CD4-positive, alpha-beta T cell (primary cell): ENCODE measurements around the gene LOXL1. TPM values are rescaled to one million over a fixed set of nuclear protein-coding genes. Genes with fewer than 3 reads are reported as not detected.

Experiments
- ATAC-seq: fragments of 200-7000 bp; cut with Tn5 transposase; one replicate; pipeline ENCODE4 v1.10.0; 2022; ENCODE audit warnings: mild to moderate bottlenecking; ENCODE audit not compliant: poor library complexity
- CTCF ChIA-PET: fragments of 350-600 bp; sonication (Branson Sonifier 250); formaldehyde crosslinking; loops from one replicate; lab custom pipeline; 2021; ENCODE audit warnings: antibody characterized with exemption, inconsistent platforms; lab: Charles Lee
- POLR2A ChIA-PET: fragments of 350-600 bp; sonication (Branson Sonifier 250); formaldehyde crosslinking; loops from one replicate; lab custom pipeline; 2021; ENCODE audit warnings: antibody characterized with exemption, inconsistent platforms; lab: Charles Lee
- DNase-seq, 14 experiments: peaks; one replicate each; pipeline ENCODE4 v3.0.0-alpha.2; 2013 to 2020; ENCODE audit warnings: mixed read lengths in 2 of 14
- H3K27ac ChIP-seq, 2 donors: one replicate each; pipeline versions ENCODE4 v1.5.1 to v1.7.0; 2013; ENCODE audit warnings: low read length in 2 of 2, low read depth in 1 of 2, mild to moderate bottlenecking in 1 of 2
- H3K27me3 ChIP-seq, 2 experiments: 1 replicate in 1 of 2; 2 replicates in 1 of 2; pipeline versions ENCODE4 v1.6.1 to v1.7.0; 2013; ENCODE audit warnings: low read length in 2 of 2, control low read depth in 1 of 2, mild to moderate bottlenecking in 1 of 2, moderate library complexity in 1 of 2; ENCODE audit not compliant: insufficient read depth in 2 of 2, control insufficient read depth in 1 of 2
- H3K36me3 ChIP-seq: one replicate; pipeline ENCODE4 v1.6.1; 2013; ENCODE audit warnings: low read length, control low read depth; ENCODE audit not compliant: insufficient read depth
- H3K4me1 ChIP-seq: one replicate; pipeline ENCODE4 v1.6.1; 2013; ENCODE audit warnings: low read length, control low read depth; ENCODE audit not compliant: insufficient read depth
- H3K4me3 ChIP-seq: one replicate; pipeline ENCODE4 v1.5.1; 2013; ENCODE audit warnings: mild to moderate bottlenecking, low read length, moderate library complexity
- H3K9me3 ChIP-seq, 2 experiments: 1 replicate in 1 of 2; 2 replicates in 1 of 2; pipeline versions ENCODE4 v1.6.1 to v1.7.0; 2013; ENCODE audit warnings: low read length in 2 of 2, mild to moderate bottlenecking in 2 of 2, control low read depth in 1 of 2, moderate library complexity in 1 of 2; ENCODE audit not compliant: control insufficient read depth in 1 of 2, insufficient read depth in 1 of 2
- H3K27ac Mint-ChIP-seq: one replicate; pipeline ENCODE4 v1.8.0; 2020; ENCODE audit warnings: mixed read lengths
- H3K27me3 Mint-ChIP-seq: one replicate; pipeline ENCODE4 v1.8.0; 2021; ENCODE audit warnings: mixed read lengths
- H3K36me3 Mint-ChIP-seq: one replicate; pipeline ENCODE4 v1.8.0; 2021; ENCODE audit warnings: low read depth, mixed read lengths
- H3K4me1 Mint-ChIP-seq: one replicate; pipeline ENCODE4 v1.8.0; 2021; ENCODE audit warnings: low read depth, mixed read lengths
- H3K4me3 Mint-ChIP-seq: one replicate; pipeline ENCODE4 v1.8.0; 2020; ENCODE audit warnings: mild to moderate bottlenecking, mixed read lengths
- H3K9me3 Mint-ChIP-seq: one replicate; pipeline ENCODE4 v1.8.0; 2020; ENCODE audit warnings: mixed read lengths
- intact Hi-C, 2 experiments: fragments of 100-400 bp; cut with DNase I in 1 of 2; cut with micrococcal nuclease in 1 of 2; formaldehyde crosslinking; loops; one replicate each; pipeline versions ENCODE4 v1.15.1 to v1.9.0; 2023 to 2025; cut with DNase I, micrococcal nuclease
- total RNA-seq, 174 experiments: library from RNA in 2 of 174; stranded (reverse) in 2 of 174; gene quantifications; one replicate each; pipeline ENCODE4 v1.2.3 and lab custom pipeline; 2021 to 2026
- TF ChIP-seq, protein P1 (sequence below): fragments of 200-600 bp; IDR thresholded peaks from one replicate; pipeline ENCODE4 v1.8.0; 2022; ENCODE audit warnings: antibody characterized with exemption, mild to moderate bottlenecking

The LOXL1 gene
- total RNA-seq, 2 experiments from 2014 or later = 3.0 to 3.5 TPM

DNA sequence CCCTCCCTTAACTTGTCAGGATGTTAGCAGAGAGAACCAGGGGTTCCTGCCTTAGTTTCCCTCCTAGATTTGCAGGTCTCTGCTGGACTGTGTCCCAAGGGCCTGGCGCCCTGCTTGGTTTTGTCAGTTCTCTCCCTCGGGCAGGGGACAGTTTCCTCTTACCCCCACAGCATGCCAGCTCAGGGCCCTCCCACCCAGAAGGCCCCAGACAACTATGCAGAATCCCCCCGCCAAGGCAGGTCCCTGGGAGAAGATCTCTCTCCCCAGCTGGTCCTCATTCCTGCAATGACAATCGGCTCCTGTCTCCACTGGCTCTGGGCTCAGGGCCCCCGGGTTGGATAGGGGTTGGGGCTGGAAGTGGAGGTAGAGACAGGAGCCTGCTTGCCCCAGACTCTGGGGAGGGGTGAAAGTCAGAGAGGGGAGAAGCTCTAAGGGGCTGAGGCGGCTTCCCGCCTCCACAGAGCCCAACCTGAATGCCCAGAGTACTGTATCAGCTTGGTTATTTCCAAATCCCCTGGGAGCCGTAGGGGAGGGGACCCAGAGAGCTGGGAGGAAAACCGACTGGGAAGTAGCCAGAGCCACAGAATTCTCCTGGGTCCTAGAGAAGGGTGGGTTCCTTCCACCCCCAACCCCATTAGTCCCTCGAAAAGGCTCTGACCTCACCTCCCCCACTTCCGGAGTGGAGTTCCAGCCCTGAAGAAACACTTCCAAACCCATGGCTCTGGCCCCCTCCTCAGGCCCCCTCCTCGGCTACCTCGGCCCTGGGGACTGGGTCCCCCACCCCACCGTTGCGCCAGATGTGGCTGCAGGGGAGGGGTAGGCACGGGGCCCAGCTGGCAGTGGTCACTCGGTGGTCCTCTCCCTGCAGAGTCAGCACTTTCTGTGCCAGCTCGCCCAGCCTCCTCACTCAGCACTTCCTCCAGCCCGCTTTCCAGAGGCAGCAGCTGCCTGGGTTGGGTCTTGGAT is 3.8 kb upstream of the LOXL1 start:
- Histone ChIP-seq H3K9me3 (peaks cover 0 to 7% of the 10 kb centered on the region in 2 experiments), H3K27me3 (no peaks in the 10 kb centered on the region), H3K4me3 (no peak overlapping the region), H3K36me3 (peaks cover 5% of the 10 kb centered on the region), H3K27ac (peak overlapping the region in 1 of 2 donors; percentile 34), H3K4me1 (peaks cover 76% of the 10 kb centered on the region)
- DNase-seq = no peak
- TF ChIP-seq, protein P1, sequence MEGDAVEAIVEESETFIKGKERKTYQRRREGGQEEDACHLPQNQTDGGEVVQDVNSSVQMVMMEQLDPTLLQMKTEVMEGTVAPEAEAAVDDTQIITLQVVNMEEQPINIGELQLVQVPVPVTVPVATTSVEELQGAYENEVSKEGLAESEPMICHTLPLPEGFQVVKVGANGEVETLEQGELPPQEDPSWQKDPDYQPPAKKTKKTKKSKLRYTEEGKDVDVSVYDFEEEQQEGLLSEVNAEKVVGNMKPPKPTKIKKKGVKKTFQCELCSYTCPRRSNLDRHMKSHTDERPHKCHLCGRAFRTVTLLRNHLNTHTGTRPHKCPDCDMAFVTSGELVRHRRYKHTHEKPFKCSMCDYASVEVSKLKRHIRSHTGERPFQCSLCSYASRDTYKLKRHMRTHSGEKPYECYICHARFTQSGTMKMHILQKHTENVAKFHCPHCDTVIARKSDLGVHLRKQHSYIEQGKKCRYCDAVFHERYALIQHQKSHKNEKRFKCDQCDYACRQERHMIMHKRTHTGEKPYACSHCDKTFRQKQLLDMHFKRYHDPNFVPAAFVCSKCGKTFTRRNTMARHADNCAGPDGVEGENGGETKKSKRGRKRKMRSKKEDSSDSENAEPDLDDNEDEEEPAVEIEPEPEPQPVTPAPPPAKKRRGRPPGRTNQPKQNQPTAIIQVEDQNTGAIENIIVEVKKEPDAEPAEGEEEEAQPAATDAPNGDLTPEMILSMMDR = no peak
- H3K9me3 Mint-ChIP-seq = no peaks in the 10 kb centered on the region
- H3K4me1 Mint-ChIP-seq = peaks cover 47% of the 10 kb centered on the region
- H3K4me3 Mint-ChIP-seq = no peak overlapping the region
- no peak for ATAC-seq
- POLR2A ChIA-PET = no interaction called here
- H3K36me3 Mint-ChIP-seq = peaks cover 29% of the 10 kb centered on the region
- H3K27ac Mint-ChIP-seq = peak overlapping the region; percentile 49
- no peaks in the 10 kb centered on the region for H3K27me3 Mint-ChIP-seq
- CTCF ChIA-PET = interaction anchor here (1.0 kb wide), 1 partner anchor 18 kb away, joined by 3 read pairs; no protein-coding TSS in a partner anchor
- intact Hi-C loops = no loop called here

DNA sequence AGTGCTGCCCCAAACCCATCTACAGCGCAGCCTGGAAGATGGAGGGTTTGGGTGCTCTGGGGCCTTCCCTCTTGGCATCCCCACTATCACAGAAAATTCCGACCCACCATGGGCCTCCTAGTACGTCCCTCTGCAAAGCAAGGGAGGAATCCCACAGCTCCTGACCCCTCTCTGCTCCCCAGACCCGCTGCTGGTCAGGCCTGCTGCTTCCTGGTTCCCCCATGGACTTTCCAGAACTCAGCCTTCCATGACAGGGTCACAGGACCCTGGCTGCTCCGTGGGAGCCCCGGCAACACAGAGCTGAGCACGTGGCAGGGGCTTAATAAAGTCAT is 3.1 kb upstream of the LOXL1 start:
- POLR2A ChIA-PET = no interaction called here

DNA sequence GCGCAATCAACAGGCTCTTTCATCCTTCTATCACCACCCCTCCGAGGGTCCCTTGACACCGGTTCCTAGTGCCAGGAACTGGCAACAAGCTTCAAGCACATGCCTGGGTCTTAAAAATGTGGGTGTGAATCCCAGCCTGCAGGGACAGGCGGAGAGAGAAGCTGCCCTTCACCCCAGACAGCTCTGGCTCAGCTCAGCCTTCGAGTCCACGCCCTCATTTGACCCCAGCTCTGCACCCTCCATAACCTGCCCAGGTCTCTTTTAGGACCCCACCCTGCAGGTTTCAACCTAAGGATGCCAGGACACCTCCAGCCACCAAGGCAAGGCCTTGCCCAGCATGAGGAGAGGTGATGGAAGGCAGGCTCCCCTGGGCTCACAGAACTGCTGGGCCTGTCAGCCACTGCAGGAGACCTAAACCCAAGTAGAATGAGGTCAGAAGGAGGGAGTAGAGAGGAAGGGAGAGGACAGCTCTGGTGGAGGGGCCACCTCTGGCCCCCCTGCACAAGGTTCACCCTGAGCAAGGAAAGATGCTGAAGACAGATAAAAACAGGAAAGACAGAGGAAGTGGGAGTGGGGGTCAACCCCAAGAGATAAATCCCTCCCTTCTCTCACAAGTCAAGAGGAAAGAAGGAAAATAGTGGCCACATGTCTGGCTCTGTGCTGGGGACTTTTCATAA is 2.6 kb upstream of the LOXL1 start:
- Mint-ChIP-seq H3K9me3 (no peaks in the 10 kb centered on the region), H3K4me3 (peak overlapping the region; percentile 67), H3K36me3 (peaks cover 17% of the 10 kb centered on the region), H3K27ac (peak overlapping the region; percentile 85), H3K4me1 (peaks cover 53% of the 10 kb centered on the region), H3K27me3 (no peaks in the 10 kb centered on the region)
- intact Hi-C loops = no loop called here
- peaks cover 83% of the 10 kb centered on the region for H3K4me1 ChIP-seq
- H3K27me3 ChIP-seq = no peaks in the 10 kb centered on the region
- peaks cover 0 to 7% of the 10 kb centered on the region in 2 experiments for H3K9me3 ChIP-seq
- no peak overlapping the region for H3K4me3 ChIP-seq
- TF ChIP-seq, protein P1 = no peak
- POLR2A ChIA-PET = no interaction called here
- CTCF ChIA-PET = interaction anchor here (1.5 kb wide), 1 partner anchor 16 kb away, joined by 3 read pairs; no protein-coding TSS in a partner anchor
- ATAC-seq (no peak), DNase-seq (no peak)
- peak overlapping the region in 1 of 2 donors; percentile 63 for H3K27ac ChIP-seq
- peaks cover 2% of the 10 kb centered on the region for H3K36me3 ChIP-seq

More for the DNA sequence above, 3.1 kb upstream of the LOXL1 start:
- peaks cover 0 to 7% of the 10 kb centered on the region in 2 experiments for H3K9me3 ChIP-seq
- peak overlapping the region; percentile 85 for H3K27ac Mint-ChIP-seq
- peaks cover 22% of the 10 kb centered on the region for H3K36me3 Mint-ChIP-seq
- peaks cover 5% of the 10 kb centered on the region for H3K36me3 ChIP-seq
- H3K4me3 Mint-ChIP-seq = no peak overlapping the region
- H3K27me3 ChIP-seq = no peaks in the 10 kb centered on the region
- TF ChIP-seq, protein P1 = no peak
- peaks cover 80% of the 10 kb centered on the region for H3K4me1 ChIP-seq
- no peak overlapping the region for H3K27ac ChIP-seq
- H3K4me1 Mint-ChIP-seq = peaks cover 51% of the 10 kb centered on the region
- no peaks in the 10 kb centered on the region for H3K27me3 Mint-ChIP-seq
- CTCF ChIA-PET = no interaction called here
- no peak overlapping the region for H3K4me3 ChIP-seq
- DNase-seq = no peak
- no peak for ATAC-seq
- no peaks in the 10 kb centered on the region for H3K9me3 Mint-ChIP-seq
- intact Hi-C loops = no loop called here
